Measurements from ENCODE around the gene DTYMK. TPM values are rescaled to one million over a fixed set of nuclear protein-coding genes. Genes with fewer than 3 reads are reported as not detected.

DTYMK gene
- total and polyA plus RNA-seq, 10 of the 15 experiments (the other 5 are each of a cell fraction or from before 2014, with no cell fraction given): 7.0 to 220 (median 59.3) TPM

DNA sequence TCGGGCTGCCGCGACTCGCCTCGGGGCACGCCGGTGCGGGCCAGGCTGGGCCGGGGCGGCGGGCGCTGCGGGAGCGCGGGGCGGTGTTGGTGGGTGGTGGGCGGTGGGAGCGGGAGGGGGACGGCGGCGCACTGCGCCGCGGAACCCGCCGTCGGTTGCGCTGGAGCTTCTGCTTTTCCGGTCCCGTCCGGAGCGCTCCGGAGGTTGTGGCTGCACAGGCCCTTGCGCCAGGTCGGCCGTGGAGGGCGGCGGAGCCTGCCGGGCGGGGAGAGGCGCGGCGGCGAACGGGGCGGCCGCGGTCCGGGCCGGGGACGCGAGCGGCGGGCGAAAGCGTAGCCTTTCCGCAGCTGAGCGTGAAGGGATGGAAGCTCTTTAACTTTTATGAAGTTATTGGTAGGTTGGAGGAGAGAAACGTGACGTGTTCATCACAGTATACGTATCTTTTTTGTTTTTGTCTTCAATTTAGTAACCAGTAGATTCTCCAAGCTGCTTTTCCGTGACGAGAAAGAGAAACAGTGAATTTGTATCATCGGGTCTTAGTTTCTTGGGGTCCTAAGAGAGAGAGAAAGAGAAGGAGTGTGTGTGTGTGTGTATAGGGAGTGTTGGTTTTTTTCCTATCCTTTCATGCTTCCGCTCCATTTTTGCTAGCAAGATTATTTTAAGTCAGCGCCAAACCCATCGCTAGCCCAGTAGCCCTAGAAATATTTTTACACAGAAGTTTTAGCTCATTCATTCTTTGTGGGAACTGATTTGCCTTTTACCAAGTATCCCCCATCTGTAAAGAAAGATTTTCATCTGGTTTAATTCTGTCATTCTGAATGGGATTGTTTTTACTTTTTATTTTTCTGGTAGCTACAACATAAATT is 48.6 kb downstream of the DTYMK start:
- peak overlapping the region; percentile 61 for H3K4me2 ChIP-seq (ENCODE audit: control insufficient read depth, insufficient read depth)
- peaks cover 6 to 9% of the 10 kb centered on the region in 2 experiments; a peak in 3 of 4 replicates for H3K36me3 ChIP-seq (ENCODE audit: control insufficient read depth in 2 of 2, insufficient read depth in 2 of 2, low read length in 1 of 2)
- H3K4me1 ChIP-seq (ENCODE audit: control insufficient read depth, insufficient read depth, low read length): peaks cover 11% of the 10 kb centered on the region
- H3K27ac ChIP-seq (ENCODE audit: control insufficient read depth, insufficient read depth): peak overlapping the region; percentile 98
- intact Hi-C loops (cut with micrococcal nuclease; ENCODE audit: unreplicated experiment): no loop called here
- no peak for DNase-seq (ENCODE audit: low read depth, low spot score)
- BruUV-seq (replicated peaks): no TSS peak
- peak overlapping the region; percentile 93 for H2AFZ ChIP-seq (ENCODE audit: control insufficient read depth, low read depth, low read length)
- peak; percentile 33 for ATAC-seq
- peak overlapping the region; percentile 88 for H3K9ac ChIP-seq (ENCODE audit: control insufficient read depth, insufficient read depth, low read length)
- peaks cover 72% of the 10 kb centered on the region for H3K79me2 ChIP-seq (ENCODE audit: control insufficient read depth, insufficient read depth, low read length)
- peak overlapping the region; percentile 83 for H3K4me3 ChIP-seq
- ChIA-PET SMC1A (ENCODE audit: uncharacterized antibody, unreplicated experiment) (interaction anchor here (1.0 to 1.2 kb wide), 2 partner anchors 11 to 20 kb away, joined by 3 to 4 read pairs; no protein-coding TSS in a partner anchor), RAD21 (ENCODE audit: unreplicated experiment) (no interaction called here), CTCF (interaction anchor here (0.8 to 1.6 kb wide), 3 partner anchors 13 to 49 kb away, joined by 3 to 4 read pairs (median 4); partner anchors contain the start of gene DTYMK), POLR2A (interaction anchor here (0.6 to 0.8 kb wide), 2 partner anchors 10 to 27 kb away, joined by 3 read pairs; no protein-coding TSS in a partner anchor)
- FAIRE-seq: peak; percentile 23
- no peaks in the 10 kb centered on the region for H4K20me1 ChIP-seq (ENCODE audit: control insufficient read depth, insufficient read depth)
- in situ Hi-C loops (cut with MboI): no loop called here
- H3K27me3 ChIP-seq (replicated peaks in 1 of 2; ENCODE audit: control insufficient read depth in 2 of 2, insufficient read depth in 2 of 2, low read length in 1 of 2): no peaks in the 10 kb centered on the region
- no peaks in the 10 kb centered on the region; the same call in 1 of the 3 replicates for H3K9me3 ChIP-seq (replicated peaks; ENCODE audit: control insufficient read depth, insufficient read depth, low read length)
- 3% methylated on average over 61 of the region's 67 CpGs for WGBS (ENCODE audit: insufficient coverage, insufficient replicate concordance, low lambda C conversion rate, missing lambda C conversion rate)
- TF ChIP-seq SMC3 (IDR thresholded peaks at IDR 0.05; ENCODE audit: borderline replicate concordance, low read length) (no peak), POLR2AphosphoS5 (IDR thresholded peaks at IDR 0.05; ENCODE audit: low read length) (no peak), RUNX3 (IDR thresholded peaks at IDR 0.05; ENCODE audit: low read length) (no peak), ATF7 (IDR thresholded peaks at IDR 0.05; ENCODE audit: low read depth) (no peak), ZZZ3 (IDR thresholded peaks at IDR 0.05; ENCODE audit: control insufficient read depth, insufficient read length, low read depth) (no peak), MLLT1 (IDR thresholded peaks at IDR 0.05) (no peak), BACH1 (IDR thresholded peaks at IDR 0.05; ENCODE audit: borderline replicate concordance) (no peak), MYC (IDR thresholded peaks at IDR 0.05; ENCODE audit: insufficient read depth, insufficient read length, insufficient replicate concordance, low read length, severe bottlenecking) (no peak), PKNOX1 (IDR thresholded peaks at IDR 0.05) (no peak), NFIC (IDR thresholded peaks at IDR 0.05; ENCODE audit: low read depth, low read length) (no peak), CREB1 (IDR thresholded peaks at IDR 0.05; ENCODE audit: low read depth) (no peak)
- TF ChIP-seq, protein P1, sequence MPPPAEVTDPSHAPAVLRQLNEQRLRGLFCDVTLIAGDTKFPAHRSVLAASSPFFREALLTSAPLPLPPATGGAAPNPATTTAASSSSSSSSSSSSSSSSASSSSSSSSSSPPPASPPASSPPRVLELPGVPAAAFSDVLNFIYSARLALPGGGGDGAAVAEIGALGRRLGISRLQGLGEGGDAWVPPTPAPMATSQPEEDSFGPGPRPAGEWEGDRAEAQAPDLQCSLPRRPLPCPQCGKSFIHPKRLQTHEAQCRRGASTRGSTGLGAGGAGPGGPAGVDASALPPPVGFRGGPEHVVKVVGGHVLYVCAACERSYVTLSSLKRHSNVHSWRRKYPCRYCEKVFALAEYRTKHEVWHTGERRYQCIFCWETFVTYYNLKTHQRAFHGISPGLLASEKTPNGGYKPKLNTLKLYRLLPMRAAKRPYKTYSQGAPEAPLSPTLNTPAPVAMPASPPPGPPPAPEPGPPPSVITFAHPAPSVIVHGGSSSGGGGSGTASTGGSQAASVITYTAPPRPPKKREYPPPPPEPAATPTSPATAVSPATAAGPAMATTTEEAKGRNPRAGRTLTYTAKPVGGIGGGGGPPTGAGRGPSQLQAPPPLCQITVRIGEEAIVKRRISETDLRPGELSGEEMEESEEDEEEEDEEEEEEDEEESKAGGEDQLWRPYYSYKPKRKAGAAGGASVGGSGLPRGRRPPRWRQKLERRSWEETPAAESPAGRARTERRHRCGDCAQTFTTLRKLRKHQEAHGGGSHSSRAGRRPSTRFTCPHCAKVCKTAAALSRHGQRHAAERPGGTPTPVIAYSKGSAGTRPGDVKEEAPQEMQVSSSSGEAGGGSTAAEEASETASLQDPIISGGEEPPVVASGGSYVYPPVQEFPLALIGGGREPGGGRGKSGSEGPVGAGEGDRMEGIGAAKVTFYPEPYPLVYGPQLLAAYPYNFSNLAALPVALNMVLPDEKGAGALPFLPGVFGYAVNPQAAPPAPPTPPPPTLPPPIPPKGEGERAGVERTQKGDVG (CRISPR knock-in tag; IDR thresholded peaks at IDR 0.05): no peak
- TF ChIP-seq, protein P2, sequence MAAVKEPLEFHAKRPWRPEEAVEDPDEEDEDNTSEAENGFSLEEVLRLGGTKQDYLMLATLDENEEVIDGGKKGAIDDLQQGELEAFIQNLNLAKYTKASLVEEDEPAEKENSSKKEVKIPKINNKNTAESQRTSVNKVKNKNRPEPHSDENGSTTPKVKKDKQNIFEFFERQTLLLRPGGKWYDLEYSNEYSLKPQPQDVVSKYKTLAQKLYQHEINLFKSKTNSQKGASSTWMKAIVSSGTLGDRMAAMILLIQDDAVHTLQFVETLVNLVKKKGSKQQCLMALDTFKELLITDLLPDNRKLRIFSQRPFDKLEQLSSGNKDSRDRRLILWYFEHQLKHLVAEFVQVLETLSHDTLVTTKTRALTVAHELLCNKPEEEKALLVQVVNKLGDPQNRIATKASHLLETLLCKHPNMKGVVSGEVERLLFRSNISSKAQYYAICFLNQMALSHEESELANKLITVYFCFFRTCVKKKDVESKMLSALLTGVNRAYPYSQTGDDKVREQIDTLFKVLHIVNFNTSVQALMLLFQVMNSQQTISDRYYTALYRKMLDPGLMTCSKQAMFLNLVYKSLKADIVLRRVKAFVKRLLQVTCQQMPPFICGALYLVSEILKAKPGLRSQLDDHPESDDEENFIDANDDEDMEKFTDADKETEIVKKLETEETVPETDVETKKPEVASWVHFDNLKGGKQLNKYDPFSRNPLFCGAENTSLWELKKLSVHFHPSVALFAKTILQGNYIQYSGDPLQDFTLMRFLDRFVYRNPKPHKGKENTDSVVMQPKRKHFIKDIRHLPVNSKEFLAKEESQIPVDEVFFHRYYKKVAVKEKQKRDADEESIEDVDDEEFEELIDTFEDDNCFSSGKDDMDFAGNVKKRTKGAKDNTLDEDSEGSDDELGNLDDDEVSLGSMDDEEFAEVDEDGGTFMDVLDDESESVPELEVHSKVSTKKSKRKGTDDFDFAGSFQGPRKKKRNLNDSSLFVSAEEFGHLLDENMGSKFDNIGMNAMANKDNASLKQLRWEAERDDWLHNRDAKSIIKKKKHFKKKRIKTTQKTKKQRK (IDR thresholded peaks at IDR 0.05; ENCODE audit: low read depth, low read length): no peak

All from GM12878 (cell line).